ENCODE results near the gene GSTA2.
"Not testable (repeated sequence)": the region's sequence is repeated elsewhere in the genome, so short reads cannot be mapped to it uniquely, and the experiment has no call there.

GSTA2 gene

DNA sequence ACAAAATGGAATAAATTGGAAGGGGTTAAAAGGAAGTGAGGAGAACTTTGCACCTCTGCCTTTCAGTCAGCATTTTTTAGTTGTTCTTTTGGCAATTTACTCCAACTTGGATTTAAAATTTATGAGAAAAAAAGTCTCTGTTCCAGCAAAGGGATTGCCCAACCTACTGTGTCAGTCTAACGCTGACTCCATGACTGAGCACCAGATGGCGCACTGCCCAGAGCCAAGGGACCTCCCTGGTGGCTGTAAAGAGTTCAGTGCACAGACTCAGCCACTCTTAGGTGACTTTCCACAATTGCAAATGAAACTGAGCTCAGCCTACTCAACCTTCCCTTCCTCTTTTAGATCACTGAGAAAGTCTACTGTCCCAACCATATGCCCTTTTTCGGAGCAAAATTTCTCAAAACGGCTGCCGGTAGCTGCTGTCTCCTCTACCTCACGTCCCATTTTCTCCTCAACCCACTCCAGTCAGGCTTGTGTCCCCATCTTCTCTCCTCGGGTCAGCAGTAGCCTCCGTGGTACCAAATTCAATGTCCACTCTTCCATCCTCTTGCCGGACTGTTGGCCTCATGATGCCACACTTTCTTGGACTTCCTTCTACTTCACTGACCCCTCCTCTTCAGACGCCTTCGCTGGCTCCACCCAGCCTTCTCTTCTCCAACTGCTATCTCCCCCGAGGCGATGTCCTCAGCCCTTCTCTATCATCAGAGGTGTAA, 38.7 kb downstream of the GSTA2 start:
- DNase-seq: peak; percentile 52

DNA sequence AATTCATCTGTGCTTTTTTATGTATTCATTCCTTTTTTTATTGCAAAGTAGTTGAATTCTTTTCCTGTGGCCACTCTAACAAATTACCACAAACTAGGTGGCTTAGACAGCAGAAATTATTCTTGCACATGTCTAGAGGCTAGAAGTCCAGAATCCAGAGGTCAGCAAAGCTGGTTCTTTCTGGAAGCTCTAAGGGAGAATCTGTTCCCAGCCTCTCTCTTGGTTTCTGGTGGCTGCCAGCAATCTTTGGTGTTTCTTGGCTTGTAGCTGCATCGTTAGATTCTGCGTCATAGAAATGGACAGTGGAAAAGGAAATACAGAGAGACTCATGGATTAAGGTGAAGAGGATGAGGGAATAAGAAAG, 39.3 kb downstream of the GSTA2 start:
- no peak for DNase-seq

DNA sequence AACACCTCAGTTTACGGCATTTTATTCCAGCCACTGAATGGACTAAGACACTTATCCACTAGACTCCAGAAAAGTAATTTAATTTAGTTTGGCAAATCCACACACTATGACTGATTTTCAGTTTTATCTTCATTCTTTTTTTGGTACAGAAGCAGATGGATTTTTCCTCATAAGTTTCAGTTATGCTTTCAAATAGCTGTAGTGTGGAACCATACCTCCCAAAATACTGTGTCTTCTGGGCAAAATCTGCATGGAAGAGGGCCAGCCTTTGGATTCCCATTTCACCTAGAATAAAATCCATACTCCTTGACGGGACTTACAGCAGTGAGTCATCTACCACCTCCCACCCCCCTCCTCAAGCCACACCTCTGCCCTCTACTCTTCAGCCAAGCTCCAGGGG, 43.0 kb downstream of the GSTA2 start:
- no peak for DNase-seq

DNA sequence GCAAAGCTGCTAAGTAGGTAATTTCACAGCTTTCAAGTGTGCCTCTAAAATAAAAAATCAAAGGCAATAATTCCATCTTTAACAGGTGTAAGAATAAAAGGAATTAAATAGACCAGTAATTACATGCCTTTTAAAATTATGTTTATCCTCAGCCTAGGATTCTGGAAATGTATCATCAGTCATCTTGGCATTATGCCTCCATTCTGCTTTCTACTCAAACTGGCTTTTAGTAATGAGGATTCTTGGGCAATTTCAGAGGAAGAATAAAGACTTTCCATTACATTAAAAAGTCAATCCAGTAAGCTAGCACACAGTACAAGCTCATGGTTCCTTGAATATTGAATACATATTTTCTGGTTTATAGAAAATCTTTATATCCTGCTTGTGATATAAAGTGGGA, 44.7 kb downstream of the GSTA2 start:
- no peak for DNase-seq

DNA sequence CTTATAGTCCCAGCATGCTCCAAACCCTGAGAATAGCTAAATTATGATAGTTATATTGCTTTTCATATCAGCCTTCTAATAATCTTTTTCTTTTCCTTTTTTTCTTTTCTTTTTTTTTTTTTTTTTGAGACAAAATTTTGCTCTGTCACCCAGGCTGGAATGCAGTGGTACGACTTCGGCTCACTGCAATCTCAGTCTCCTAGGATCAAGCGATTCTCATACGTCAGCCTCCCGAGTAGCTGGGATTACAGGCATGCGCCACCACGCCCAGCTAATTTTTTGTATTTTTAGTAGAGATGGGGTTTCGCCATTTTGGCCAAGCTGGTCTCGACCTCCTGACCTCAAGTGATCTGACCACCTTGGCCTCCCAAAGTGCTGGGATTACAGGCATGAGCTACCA, 48.5 kb downstream of the GSTA2 start:
- DNase-seq: not testable (repeated sequence)

DNA sequence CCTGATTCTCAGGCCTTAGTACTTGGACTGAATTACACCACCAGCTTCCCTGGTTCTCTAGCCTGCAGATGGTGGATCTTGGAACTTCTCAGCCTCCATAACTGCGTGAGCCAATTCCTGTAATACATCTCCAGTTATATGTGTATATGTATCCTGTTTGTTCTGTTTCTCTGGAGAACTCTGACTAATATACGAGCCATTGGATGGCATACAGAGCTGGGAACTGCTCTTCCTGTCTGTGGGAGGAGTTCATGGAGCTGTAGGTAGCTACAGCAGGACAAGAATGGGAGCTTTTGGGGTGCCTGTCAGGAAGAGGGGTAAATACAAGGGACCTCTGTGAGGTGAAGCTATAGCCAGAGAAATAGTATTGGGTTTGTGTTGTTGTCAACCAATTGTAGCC, 51.1 kb downstream of the GSTA2 start:
- DNase-seq: no peak

DNA sequence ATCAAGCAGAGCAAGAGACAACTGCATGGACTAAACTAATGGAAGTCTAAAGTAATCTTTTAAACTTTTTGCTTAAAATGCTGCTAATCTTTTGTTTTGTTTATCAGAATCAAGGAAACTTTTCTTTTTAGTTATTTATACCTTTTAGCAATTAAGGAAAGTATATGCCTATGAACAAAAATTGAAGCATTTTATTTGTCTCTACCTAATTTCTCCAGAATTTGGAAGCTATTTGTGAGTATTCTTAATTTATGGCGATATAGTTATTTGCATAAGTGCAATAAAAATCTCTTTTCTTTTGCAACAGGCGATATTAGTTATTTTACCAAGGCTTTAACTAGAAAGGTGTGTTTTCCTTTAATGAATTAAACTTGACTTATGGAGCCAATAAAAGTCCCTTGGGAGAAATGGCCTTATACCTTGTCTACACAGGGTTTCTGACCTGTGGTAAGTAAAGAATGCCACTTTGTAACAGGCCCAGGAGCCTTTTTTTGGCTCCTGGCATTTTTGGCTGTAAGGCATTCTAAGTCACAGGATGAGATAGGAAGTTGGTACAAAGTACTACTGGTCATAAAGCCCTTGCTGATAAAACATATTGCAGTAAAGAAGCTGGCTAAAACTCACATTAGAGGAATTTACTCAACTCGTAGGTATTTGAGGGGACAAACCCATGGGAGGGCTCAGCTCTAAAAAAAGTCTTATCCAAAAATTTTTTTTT, 55.2 kb downstream of the GSTA2 start:
- DNase-seq: no peak

DNA sequence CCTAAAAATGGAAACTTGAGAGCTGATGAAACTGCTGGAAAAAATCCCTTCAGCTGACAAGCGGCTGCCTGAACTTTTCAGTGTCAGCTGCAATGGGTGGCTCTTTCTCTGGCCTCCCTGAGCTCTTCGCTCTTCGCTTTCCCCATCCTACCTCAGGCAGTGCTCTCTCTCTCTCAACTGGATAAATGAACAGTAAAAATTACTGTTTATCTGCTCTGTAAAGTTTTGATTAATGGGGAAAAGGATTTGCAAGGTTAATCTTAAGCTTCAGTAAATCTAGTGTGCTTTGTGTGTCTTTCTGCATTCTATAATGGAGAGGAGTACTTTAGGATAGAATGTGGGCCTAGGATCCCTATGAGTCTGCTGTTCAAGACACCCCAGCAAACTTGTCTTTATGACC, 57.3 kb downstream of the GSTA2 start:
- no peak for DNase-seq

DNA sequence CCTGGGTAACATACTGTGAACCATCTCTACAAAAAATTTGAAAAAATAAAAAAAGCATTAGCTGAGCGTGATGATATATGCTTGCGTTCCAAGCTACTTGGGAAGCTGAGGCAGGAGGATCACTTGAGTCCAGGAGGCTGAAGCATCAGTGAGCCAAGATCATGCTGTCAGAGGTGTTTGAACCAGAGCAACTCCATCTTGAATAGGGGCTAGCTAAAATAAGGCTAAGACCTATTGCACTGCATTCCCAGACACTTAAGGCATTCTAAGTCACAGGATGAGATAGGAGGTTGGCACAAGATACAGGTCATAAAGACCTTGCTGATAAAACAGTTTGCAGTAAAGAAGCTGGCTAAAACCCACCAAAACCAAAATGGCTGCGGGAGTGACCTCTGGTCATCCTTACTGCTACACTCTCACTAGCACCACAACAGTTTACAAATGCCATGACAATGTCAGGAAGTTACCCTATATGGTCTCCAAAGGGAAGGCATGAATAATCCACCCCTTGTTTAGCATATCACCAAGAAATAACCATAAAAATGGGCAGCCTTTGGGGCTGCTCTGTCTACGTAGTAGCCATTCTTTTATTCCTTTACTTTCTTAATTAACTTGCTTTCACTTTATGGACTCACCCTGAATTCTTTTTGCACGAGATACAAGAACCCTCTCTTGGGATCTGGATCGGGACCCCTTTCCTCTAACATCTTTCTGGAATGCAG, 58.3 kb downstream of the GSTA2 start:
- not testable (repeated sequence) for DNase-seq

DNA sequence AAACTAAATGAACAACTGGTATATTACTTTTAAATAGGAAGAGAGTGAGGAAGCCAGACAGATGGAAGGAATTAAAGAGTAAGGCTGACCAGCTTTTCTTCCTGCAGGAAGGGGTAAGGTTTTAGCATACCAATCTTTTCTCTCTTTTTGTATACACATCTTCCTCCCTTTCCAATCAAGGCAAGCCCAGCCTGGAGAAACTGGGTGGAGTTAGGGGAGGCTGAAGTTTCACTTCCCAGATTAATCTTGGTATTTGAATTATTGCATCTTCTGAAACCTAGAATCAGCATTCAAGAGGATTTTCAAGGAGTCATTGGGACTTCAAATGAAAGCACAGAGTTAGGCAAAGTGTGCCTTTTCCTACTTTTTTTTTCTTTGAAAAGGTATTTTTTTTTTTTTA, 59.2 kb downstream of the GSTA2 start:
- DNase-seq: no peak
